HL-60 (cell line): Measurements from ENCODE around the gene TARS1.

ENCODE experiments used
- DNase-seq, 2 experiments: peaks; one replicate each; pipeline ENCODE4 v3.0.0-alpha.2; 2010 to 2020; ENCODE audit warnings: low read depth in 1 of 2, low spot score in 1 of 2
- H3K27ac ChIP-seq: fragments of 250-450 bp; sonication (Bioruptor Pico); replicated peaks from 2 replicates; pipeline ENCODE4 v1.5.1; 2020; ENCODE audit warnings: mild to moderate bottlenecking, moderate library complexity
- H3K27me3 ChIP-seq: fragments of 250-450 bp; sonication (Bioruptor Pico); 2 replicates; pipeline ENCODE4 v1.5.1; 2021; ENCODE audit warnings: mild to moderate bottlenecking, moderate library complexity; ENCODE audit not compliant: insufficient read depth, poor library complexity, severe bottlenecking
- H3K4me3 ChIP-seq: replicated peaks from 2 replicates; pipeline ENCODE4 v1.5.1; 2011; ENCODE audit warnings: mild to moderate bottlenecking, control low read depth, low read length; ENCODE audit not compliant: insufficient read depth
- GABPA ChIP-seq: IDR thresholded peaks from 2 replicates; pipeline ENCODE4 v1.6.1; 2012; ENCODE audit warnings: low read depth
- POLR2AphosphoS5 ChIP-seq: IDR thresholded peaks from 2 replicates; pipeline ENCODE4 v1.6.1; 2012; ENCODE audit warnings: low read depth
- REST ChIP-seq: IDR thresholded peaks from 2 replicates; pipeline ENCODE4 v1.6.1; 2012; ENCODE audit warnings: low read depth; ENCODE audit not compliant: insufficient replicate concordance
- SPI1 ChIP-seq: IDR thresholded peaks from 2 replicates; pipeline ENCODE4 v1.6.1; 2012; ENCODE audit warnings: low read depth, mild to moderate bottlenecking, borderline replicate concordance
- TF ChIP-seq, protein P1 (sequence below): IDR thresholded peaks from one replicate; pipeline ENCODE4 v1.5.1; 2011; ENCODE audit warnings: low read length, control low read depth, inconsistent platforms; ENCODE audit not compliant: insufficient read depth

TARS1 gene

GRCh38 chr5:33477816-33478215 is 37.1 kb downstream of the TARS1 start:
- no peak for DNase-seq
- no peak for TF ChIP-seq GABPA
- no peak for TF ChIP-seq POLR2AphosphoS5
- no peak for TF ChIP-seq SPI1
- no peak for TF ChIP-seq REST
- TF ChIP-seq, protein P1, sequence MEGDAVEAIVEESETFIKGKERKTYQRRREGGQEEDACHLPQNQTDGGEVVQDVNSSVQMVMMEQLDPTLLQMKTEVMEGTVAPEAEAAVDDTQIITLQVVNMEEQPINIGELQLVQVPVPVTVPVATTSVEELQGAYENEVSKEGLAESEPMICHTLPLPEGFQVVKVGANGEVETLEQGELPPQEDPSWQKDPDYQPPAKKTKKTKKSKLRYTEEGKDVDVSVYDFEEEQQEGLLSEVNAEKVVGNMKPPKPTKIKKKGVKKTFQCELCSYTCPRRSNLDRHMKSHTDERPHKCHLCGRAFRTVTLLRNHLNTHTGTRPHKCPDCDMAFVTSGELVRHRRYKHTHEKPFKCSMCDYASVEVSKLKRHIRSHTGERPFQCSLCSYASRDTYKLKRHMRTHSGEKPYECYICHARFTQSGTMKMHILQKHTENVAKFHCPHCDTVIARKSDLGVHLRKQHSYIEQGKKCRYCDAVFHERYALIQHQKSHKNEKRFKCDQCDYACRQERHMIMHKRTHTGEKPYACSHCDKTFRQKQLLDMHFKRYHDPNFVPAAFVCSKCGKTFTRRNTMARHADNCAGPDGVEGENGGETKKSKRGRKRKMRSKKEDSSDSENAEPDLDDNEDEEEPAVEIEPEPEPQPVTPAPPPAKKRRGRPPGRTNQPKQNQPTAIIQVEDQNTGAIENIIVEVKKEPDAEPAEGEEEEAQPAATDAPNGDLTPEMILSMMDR = no peak
- no peak overlapping the region for H3K4me3 ChIP-seq
- no peaks in the 10 kb centered on the region for H3K27me3 ChIP-seq
- no peak overlapping the region for H3K27ac ChIP-seq

DNA sequence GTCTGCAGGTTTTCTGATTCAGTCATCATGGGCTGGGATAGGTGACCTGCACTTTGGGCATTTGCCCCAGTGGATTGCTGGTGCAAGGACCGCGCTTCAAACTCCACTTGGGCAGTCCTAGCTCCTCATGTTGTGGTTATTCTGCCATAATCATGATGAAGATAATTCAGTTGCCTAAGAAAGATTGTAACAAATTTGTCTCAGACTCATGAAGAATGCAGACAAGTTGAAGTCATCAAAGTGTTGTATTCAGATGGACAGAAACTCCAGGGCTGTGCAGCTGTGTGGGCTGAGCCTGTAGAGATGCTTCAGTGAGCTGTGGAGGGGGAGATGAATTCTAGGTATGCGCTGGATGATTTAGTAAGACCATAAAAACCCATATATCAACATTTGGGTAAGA is 38.5 kb downstream of the TARS1 start:
- Histone ChIP-seq H3K27ac (no peak overlapping the region), H3K4me3 (no peak overlapping the region), H3K27me3 (no peaks in the 10 kb centered on the region)
- TF ChIP-seq, protein P1 = no peak
- TF ChIP-seq SPI1 = no peak
- TF ChIP-seq REST = no peak
- TF ChIP-seq GABPA = no peak
- TF ChIP-seq POLR2AphosphoS5 = no peak
- no peak for DNase-seq

- no peak for TF ChIP-seq POLR2AphosphoS5
- TF ChIP-seq, protein P1 = no peak
- no peak for TF ChIP-seq GABPA
- TF ChIP-seq REST = no peak
- no peak for TF ChIP-seq SPI1
- Histone ChIP-seq H3K27ac (no peak overlapping the region), H3K4me3 (no peak overlapping the region), H3K27me3 (no peaks in the 10 kb centered on the region)
- DNase-seq = no peak
Observed at GRCh38 chr5:33480876-33481275, 40.1 kb downstream of the TARS1 start.
